ENCODE data around the gene ITIH6.

DNA sequence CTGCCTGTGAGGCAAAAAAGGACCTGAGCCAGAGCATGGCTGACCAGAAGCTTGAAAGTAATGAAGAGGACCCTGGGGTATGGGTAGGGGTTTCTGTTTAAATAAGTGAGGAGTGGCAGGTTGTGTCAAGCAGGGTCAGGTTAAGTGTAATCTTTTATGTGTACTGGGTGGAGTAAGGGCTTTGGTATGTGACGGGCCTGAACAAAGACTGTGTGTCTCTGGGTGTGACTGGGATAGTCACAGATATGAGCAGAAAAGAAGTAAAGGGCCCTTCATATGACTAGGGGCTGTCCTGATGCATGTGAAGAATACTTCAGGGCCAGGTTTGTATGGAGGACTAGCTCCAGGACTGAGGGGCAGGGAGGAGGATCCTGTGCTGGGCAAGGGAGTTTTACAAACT is 82.4 kb downstream of the ITIH6 start:
- TF ChIP-seq, protein P1, sequence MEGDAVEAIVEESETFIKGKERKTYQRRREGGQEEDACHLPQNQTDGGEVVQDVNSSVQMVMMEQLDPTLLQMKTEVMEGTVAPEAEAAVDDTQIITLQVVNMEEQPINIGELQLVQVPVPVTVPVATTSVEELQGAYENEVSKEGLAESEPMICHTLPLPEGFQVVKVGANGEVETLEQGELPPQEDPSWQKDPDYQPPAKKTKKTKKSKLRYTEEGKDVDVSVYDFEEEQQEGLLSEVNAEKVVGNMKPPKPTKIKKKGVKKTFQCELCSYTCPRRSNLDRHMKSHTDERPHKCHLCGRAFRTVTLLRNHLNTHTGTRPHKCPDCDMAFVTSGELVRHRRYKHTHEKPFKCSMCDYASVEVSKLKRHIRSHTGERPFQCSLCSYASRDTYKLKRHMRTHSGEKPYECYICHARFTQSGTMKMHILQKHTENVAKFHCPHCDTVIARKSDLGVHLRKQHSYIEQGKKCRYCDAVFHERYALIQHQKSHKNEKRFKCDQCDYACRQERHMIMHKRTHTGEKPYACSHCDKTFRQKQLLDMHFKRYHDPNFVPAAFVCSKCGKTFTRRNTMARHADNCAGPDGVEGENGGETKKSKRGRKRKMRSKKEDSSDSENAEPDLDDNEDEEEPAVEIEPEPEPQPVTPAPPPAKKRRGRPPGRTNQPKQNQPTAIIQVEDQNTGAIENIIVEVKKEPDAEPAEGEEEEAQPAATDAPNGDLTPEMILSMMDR (IDR thresholded peaks at IDR 0.05; ENCODE audit: low read length): no peak
- no peak for TF ChIP-seq EZH2 (IDR thresholded peaks at IDR 0.05; ENCODE audit: borderline replicate concordance, low read length)

Measured in OCI-LY1 (cell line).